Thyroid gland (tissue), 4 donors: ENCODE data around the gene KRTAP5-1. TPM values are rescaled to one million over a fixed set of nuclear protein-coding genes. Genes with fewer than 3 reads are reported as not detected.
A peak's percentile ranks its signal among the peaks of the same experiment; 100 is the strongest.

Source experiments
- DNase-seq, 2 donors: peaks; one replicate each; pipeline ENCODE4 v3.0.0-alpha.2; 2019
- H3K27ac ChIP-seq, 3 donors: fragments of 200-600 bp; sonication (generic); 1 replicate in 2 of 3; 2 replicates in 1 of 3; pipeline ENCODE4 v1.5.1; 2016 to 2019; ENCODE audit warnings: mild to moderate bottlenecking in 1 of 3, moderate library complexity in 1 of 3
- H3K27me3 ChIP-seq: fragments of 200-600 bp; sonication (generic); one replicate; pipeline ENCODE4 v1.5.1; 2019
- H3K36me3 ChIP-seq, 2 donors: fragments of 200-600 bp; sonication (generic); one replicate each; pipeline ENCODE4 v1.5.1; 2016 to 2019
- H3K4me1 ChIP-seq, 2 donors: fragments of 200-600 bp; sonication (generic); one replicate each; pipeline ENCODE4 v1.5.1; 2017 to 2019
- H3K4me3 ChIP-seq, 3 donors: fragments of 200-600 bp; sonication (generic); replicated peaks in 1 of 3; 1 replicate in 2 of 3; 2 replicates in 1 of 3; pipeline ENCODE4 v1.5.1; 2016; ENCODE audit warnings: mild to moderate bottlenecking in 1 of 3
- H3K9me3 ChIP-seq: fragments of 200-600 bp; sonication (generic); one replicate; pipeline ENCODE4 v1.5.1; 2017
- POLR2A ChIP-seq, 2 donors: fragments of 450-650 bp; IDR thresholded peaks; one replicate each; pipeline ENCODE4 v1.6.1; 2017; ENCODE audit warnings: antibody characterized with exemption in 2 of 2, mild to moderate bottlenecking in 2 of 2, moderate library complexity in 1 of 2
- WGBS, 2 donors: methylation state at CpG; one replicate each; pipeline ENCODE4 v1.1.5; 2017; 5-methylcytosine and 5-hydroxymethylcytosine counted together
- intact Hi-C: fragments of 100-400 bp; cut with DNase I; formaldehyde crosslinking; loops from one replicate; pipeline ENCODE4 v1.15.1; 2023
- total RNA-seq, 4 donors: library from RNA; depleted of rRNA; stranded (reverse); fragments of >200 nt; gene quantifications; one replicate each; pipeline ENCODE4 v1.2.3, GENCODE V29; 2016
- TF ChIP-seq, protein P1 (sequence below), 6 experiments: fragments of 200-600 bp in 3 of 6; fragments of 450-650 bp in 3 of 6; sonication (generic) in 3 of 6; IDR thresholded peaks; one replicate each; pipeline ENCODE4 v1.5.1; 2016 to 2019; ENCODE audit warnings: antibody characterized with exemption in 6 of 6, mild to moderate bottlenecking in 2 of 6, inconsistent platforms in 1 of 6, moderate library complexity in 1 of 6

Gene KRTAP5-1
- total RNA-seq, 4 donors from 2014 or later, result not detected

DNA sequence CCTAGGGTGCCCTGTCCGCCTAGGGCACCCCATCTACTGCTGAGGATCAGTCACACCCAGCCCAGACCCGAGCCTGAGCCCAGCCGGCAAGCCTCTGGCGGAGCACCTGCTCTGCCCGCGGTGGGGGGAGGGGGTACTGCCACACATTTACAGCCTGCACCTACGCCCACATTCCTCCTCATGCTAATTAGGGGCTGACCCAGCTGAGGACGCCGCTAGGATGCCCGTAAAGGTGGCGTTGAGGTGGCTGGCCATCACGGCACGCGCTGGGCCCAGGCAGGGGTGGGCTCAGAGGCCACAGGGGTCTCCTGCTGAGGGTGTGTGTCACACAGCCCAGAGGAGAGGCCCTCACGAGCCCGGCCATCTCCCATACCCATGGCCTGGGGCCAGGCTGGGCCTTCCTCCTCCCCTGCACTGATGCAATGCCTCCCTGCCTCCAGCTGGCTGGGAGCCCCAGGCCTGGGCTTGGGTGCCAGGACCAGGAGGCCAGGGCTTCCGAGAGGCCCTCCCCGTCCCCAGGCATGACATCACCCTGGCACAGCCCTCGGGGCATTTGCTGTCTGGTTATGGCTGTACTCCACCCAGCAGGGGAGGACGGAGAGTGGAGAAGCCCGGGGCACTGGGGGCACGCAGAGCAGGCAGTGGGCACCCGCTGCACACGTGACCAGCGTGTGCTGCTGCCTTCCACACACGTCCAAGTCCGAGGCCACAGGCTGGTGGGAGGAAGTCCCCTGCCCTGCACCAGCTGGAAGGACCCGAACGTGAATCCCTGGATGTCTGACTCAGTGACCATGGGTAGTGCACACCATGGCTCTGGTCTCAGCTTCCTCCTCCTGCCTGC is 25.8 kb downstream of the KRTAP5-1 start:
- Histone ChIP-seq H3K9me3 (no peaks in the 10 kb centered on the region), H3K27ac (peak overlapping the region in 2 of 3 donors; percentile 23 to 55), H3K27me3 (no peaks in the 10 kb centered on the region), H3K36me3 (peaks cover 5 to 9% of the 10 kb centered on the region in 2 donors), H3K4me1 (peaks cover 9 to 29% of the 10 kb centered on the region in 2 donors), H3K4me3 (no peak overlapping the region)
- intact Hi-C loops, result no loop called here
- peak; percentile 79 to 84 for DNase-seq
- WGBS, 2 donors, result 57 to 70% methylated on average over 11 to 16 of the region's 29 CpGs
- TF ChIP-seq, protein P1, sequence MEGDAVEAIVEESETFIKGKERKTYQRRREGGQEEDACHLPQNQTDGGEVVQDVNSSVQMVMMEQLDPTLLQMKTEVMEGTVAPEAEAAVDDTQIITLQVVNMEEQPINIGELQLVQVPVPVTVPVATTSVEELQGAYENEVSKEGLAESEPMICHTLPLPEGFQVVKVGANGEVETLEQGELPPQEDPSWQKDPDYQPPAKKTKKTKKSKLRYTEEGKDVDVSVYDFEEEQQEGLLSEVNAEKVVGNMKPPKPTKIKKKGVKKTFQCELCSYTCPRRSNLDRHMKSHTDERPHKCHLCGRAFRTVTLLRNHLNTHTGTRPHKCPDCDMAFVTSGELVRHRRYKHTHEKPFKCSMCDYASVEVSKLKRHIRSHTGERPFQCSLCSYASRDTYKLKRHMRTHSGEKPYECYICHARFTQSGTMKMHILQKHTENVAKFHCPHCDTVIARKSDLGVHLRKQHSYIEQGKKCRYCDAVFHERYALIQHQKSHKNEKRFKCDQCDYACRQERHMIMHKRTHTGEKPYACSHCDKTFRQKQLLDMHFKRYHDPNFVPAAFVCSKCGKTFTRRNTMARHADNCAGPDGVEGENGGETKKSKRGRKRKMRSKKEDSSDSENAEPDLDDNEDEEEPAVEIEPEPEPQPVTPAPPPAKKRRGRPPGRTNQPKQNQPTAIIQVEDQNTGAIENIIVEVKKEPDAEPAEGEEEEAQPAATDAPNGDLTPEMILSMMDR (IDR thresholded peaks at IDR 0.05), result peak in 1 of 6 experiments; percentile 5
- TF ChIP-seq POLR2A (IDR thresholded peaks at IDR 0.05), result no peak

DNA sequence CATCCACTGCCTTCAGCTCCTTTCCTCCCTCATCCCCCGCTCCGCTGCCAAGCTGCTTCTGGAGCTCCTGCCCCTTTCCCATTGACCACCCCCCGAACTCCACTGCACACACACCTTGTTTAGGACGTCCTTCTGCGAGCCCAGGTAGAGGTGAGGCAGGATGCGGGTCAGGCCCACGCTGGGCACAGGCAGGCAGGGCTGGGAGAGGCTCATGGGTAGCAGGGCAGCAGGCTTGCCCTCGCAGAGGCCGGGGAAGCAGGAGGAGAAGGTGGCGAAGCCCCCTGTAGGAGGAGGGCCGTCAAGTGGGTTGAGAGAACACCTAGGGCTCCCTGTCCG is 26.3 kb downstream of the KRTAP5-1 start:
- 66 to 75% methylated on average over 7 to 11 of the region's 12 CpGs for WGBS, 2 donors
- DNase-seq, result no peak
- peaks cover 5 to 9% of the 10 kb centered on the region in 2 donors for H3K36me3 ChIP-seq
- intact Hi-C loops, result no loop called here
- TF ChIP-seq, protein P1 (IDR thresholded peaks at IDR 0.05), result no peak
- TF ChIP-seq POLR2A (IDR thresholded peaks at IDR 0.05), result no peak
- no peaks in the 10 kb centered on the region for H3K9me3 ChIP-seq
- peak overlapping the region in 2 of 3 donors; percentile 23 to 55 for H3K27ac ChIP-seq
- H3K27me3 ChIP-seq, result no peaks in the 10 kb centered on the region
- peaks cover 14 to 33% of the 10 kb centered on the region in 2 donors for H3K4me1 ChIP-seq
- H3K4me3 ChIP-seq, result no peak overlapping the region

DNA sequence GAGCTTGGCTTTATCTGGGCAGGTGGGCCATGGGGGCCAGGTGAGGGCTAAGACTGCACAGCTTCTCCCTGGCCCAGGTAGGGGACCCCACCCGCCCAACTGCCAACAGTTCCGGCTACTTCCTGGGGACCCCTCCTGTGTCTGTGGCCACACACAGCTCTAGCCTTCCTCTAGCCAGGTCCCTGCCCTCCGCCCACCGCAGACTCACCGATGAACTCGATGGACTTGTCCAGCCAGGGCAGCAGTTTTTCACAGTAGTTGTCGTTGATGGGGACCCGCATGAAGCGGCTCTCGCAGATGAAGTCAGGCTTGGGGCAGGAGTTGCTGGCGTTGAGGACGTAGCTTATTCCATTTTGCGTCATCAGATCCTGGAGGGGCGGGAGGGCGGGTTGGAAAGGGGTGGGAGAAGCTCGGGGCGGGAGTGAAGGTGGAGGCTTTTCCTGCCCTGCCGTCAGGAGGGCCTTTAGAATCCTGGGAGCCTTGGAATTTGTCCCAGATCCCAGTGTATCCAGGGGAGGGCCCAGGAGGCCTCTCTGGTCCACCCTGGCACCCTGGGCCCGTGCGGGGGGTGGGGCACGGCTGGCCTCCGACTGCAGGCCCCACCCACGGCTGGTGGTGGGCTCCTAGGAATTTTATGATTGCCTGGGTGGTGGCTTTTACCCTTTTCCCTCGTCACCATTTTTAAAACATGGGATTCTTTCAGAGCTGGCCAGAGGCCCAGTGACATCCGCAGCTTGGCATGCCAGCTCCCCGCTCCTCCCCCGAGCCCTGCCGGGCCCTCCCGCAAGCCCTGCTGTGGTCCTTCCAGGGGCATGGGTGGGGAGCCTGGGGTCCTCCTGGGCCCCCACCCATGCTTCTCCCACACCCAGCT is 26.9 kb downstream of the KRTAP5-1 start:
- Histone ChIP-seq H3K9me3 (no peaks in the 10 kb centered on the region), H3K4me3 (no peak overlapping the region), H3K27ac (peak overlapping the region in 2 of 3 donors; percentile 23 to 55), H3K4me1 (peaks cover 16 to 37% of the 10 kb centered on the region in 2 donors), H3K27me3 (no peaks in the 10 kb centered on the region), H3K36me3 (peaks cover 5 to 9% of the 10 kb centered on the region in 2 donors)
- intact Hi-C loops, result no loop called here
- WGBS, 2 donors, result 63 to 67% methylated on average over 29 of the region's 29 CpGs
- TF ChIP-seq, protein P1 (IDR thresholded peaks at IDR 0.05), result no peak
- TF ChIP-seq POLR2A (IDR thresholded peaks at IDR 0.05), result no peak
- DNase-seq, result peak; percentile 47 to 53

DNA sequence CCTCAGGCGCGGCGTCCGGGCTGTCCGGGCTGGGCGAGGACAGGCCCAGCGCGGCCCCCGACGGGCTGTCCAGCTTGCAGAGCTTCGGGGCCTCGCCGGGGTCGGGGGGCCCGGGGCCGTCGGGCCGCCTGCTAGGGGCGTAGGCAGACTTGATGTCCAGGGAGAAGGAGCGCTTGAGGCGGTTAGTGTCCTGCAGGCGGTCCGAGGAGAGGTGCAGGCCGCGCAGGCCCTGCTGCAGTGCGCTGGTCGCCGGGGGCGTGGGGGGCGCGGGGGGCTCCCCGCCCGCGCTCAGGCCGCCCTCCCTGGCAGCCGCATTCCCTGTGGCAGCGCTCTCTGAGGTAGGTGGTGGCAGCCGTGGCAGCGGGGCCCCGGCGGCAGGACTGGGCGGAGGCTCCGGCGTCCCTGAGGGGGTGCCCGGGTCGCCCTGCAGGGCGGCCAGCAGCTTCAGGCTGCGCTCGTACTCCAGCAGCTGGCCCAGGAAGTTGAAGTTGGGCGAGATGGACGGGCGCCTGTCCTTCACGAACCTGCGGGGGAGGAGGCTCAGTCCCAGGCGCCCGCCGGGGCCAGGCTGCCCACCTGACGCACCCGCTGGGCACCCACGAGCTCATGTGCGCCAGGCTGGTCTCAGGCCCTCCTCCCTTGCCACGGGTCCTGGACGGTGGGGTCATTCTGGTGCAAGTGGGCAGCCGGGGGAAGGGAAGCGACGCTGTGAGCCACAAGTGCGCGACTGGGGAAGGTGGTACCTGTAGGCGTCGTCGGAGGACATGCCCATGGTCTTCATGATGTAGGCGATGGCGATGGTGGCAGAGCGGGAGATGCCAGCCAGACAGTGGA is 27.8 kb downstream of the KRTAP5-1 start:
- H3K4me3 ChIP-seq, result no peak overlapping the region
- H3K9me3 ChIP-seq, result no peaks in the 10 kb centered on the region
- no peak for DNase-seq
- H3K27ac ChIP-seq, result no peak overlapping the region
- peaks cover 16 to 43% of the 10 kb centered on the region in 2 donors for H3K4me1 ChIP-seq
- WGBS, 2 donors, result 75 to 93% methylated on average over 28 to 35 of the region's 74 CpGs
- TF ChIP-seq, protein P1 (IDR thresholded peaks at IDR 0.05), result no peak
- TF ChIP-seq POLR2A (IDR thresholded peaks at IDR 0.05), result no peak
- intact Hi-C loops, result no loop called here
- H3K27me3 ChIP-seq, result no peaks in the 10 kb centered on the region
- peaks cover 5 to 9% of the 10 kb centered on the region in 2 donors for H3K36me3 ChIP-seq
